ENCODE results near the gene TRAP1.

Gene TRAP1

DNA sequence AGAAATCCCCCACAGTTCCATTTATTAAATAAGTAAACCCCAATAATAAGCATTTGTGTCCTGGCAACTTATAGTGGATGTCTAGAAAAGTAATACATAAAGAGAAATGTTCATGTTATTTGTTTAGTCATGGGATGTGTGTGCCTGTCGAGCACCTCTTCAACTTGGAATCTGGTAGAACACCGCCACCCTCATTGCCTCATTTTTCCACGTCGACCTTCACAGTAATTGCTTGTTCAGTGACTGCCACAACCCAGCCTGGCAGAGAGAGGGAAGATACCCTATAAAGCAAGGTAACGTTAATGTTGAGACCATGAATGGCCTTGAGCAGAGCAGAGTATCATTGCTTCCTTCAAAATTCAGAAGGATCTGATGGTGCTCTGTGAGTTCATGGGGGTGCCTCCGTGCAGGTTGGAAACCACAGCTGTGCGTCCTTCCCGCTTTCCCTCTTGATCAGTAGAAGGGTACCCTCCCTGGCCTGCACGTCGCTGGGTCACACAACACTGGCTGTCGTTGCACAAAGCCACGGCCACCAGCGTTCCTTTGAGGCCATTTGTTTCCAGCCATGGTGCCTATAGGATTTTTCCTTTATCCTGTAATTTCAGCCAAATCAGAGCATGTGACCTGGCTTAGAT, 66.6 kb downstream of the TRAP1 start:
- TF ChIP-seq ZNF274 (IDR thresholded peaks at IDR 0.05; ENCODE audit: low read depth, low read length): no peak
- no peak overlapping the region for H3K4me3 ChIP-seq (ENCODE audit: low read length)

DNA sequence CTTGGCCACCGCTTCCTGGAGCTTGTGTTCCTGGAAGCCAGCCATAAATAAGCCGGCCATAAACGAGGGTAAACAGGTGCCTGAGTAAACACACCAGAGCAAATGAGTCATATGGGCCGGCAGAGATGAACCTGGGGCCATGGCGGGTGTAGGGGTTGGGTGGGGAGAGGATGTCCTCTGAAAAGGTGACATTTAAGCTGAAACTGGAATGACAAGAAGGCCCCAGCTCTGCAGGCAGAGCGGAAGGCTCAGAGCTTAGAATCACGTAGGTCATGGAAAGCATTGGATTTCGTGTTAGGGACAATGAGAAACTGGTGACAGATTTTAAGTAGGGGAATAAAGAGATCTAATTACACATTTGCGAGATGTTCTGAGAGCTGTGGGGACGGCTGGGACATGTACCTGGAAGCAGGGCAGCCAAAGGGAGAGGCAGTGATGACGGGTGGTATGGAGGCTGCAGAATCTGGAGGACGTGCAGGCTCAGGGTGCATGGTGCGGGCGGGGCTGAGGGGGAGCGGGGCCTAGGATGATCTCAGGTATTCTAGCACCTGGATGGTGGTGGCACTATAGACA, 70.9 kb downstream of the TRAP1 start:
- no peak for TF ChIP-seq ZNF274 (IDR thresholded peaks at IDR 0.05; ENCODE audit: low read depth, low read length)
- no peak overlapping the region for H3K4me3 ChIP-seq (ENCODE audit: low read length)

DNA sequence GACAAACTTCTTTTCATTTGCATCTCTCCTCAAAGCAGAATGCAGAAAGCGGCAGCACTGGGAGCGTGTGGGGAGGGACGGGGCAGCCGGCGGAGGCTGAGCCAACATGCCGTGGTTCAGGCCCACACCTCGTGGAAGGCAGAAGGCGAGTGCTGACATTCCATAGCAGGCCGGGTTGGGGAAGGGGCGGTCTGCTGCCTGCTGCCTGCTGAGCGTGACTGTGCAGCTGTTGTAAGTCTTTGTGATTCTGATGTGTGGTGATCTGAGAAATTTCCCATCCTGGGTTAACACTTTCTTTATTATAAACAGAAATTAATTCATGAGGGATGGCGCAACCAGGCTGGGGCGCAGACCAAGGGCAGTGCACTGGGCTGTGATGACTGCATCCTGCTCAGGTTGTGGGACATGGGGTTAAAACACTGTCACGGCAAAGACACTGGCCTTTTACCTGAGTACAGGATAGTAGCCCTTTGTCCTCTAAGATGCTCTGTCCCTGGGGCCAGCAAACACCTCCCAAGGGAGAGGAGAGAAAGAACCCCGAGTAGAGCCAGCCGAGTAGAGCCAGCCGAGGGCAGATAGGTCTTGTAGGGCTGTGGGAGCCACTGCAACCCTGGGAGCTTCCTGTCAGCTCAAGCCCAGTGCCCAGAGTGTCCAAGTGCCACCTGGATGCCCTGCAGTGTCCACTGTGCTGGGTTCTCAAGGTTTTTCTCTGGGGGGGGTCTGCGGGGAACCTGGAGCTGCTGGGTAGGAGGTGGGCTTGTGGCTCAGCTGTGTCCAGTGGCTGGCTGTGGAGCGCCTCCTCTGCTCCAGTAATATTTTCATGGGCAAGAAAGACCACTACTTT, 71.6 kb downstream of the TRAP1 start:
- no peak overlapping the region for H3K4me3 ChIP-seq (ENCODE audit: low read length)
- no peak for TF ChIP-seq ZNF274 (IDR thresholded peaks at IDR 0.05; ENCODE audit: low read depth, low read length)

DNA sequence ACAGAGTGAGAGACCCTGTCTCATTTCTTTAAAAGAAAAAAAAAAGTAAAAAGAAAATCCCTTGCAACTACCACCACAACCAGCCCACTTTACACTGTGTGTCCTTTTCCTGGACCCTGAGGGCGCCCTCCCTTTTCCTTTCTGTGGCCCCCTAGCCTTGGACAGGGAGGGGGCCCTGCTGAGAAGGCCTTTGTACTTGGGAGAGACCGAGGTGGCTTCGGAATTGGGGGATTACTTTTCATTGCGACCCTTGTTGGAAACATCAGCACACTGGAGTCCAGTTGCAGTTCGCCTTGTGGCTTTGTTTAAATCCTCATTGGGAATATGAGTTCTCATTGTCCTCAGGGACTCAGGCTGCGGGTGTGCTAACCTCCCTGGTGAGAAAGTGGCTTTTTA, 72.2 kb downstream of the TRAP1 start:
- no peak for TF ChIP-seq ZNF274 (IDR thresholded peaks at IDR 0.05; ENCODE audit: low read depth, low read length)
- no peak overlapping the region for H3K4me3 ChIP-seq (ENCODE audit: low read length)

DNA sequence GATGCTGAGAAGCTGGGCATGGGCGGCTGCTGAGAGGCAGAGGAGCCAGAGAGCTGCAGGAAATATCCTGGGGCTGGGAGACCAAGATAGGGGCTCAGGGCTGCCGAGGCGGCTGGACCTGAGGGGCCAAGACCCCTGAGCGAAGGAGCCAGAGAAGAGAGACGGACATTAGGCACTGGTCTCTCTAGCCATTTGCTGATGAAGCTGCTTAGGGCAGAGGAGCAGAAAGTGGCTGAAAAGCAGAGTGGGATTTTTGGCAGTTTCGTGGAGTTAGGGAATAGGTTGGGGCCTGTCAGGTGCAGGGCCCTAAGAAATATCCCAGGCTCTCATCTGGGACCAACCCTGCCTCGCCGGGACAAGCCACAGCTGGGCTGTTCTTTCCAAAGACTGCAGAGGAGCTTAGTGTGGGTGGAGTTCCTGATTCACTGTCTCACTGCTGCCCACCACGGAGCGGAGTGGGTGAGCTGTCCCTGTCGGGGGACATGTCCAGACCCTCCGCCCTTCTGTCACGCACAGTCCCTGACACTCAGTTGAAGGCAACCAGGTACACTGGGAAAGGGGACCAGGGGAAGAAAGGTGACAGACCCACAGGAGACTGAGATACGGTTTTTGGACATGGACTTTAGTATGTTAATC, 74.1 kb downstream of the TRAP1 start:
- no peak overlapping the region for H3K4me3 ChIP-seq (ENCODE audit: low read length)
- TF ChIP-seq ZNF274 (IDR thresholded peaks at IDR 0.05; ENCODE audit: low read depth, low read length): no peak

DNA sequence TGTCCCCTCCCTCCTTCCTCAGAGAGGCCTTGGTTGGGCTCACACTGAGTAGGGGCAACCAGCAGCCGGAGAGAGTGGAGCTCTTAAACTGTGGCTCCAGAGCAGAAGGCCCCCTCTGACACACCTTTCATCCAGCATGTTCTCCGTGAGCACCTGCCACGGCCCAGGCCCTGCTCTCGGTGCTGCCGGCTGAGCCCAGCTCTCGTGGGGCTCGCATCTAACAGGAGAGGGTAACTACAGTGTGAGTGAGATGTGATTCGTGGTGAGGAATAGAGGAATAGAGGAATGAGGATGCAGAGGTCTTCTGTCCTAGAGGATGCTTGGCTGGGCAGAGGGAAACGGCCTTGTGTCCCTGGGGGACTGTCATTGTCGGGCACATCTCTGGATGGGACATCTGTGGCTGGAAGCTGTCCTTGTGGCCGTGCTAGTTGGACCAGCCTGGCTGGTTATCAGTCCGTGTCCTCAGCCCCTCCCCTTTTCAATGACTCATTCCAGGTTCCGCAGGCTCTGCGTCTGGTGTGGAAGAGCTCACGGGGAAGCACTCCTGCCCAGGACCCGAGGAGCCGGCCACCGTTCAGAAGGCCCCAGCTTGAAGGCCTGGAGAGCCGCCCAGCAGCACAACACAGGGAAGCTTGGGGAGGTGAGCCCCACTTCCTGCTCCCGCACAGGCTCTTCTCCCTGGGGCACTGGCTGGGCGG, 74.8 kb downstream of the TRAP1 start:
- TF ChIP-seq ZNF274 (IDR thresholded peaks at IDR 0.05; ENCODE audit: low read depth, low read length): no peak
- no peak overlapping the region for H3K4me3 ChIP-seq (ENCODE audit: low read length)

DNA sequence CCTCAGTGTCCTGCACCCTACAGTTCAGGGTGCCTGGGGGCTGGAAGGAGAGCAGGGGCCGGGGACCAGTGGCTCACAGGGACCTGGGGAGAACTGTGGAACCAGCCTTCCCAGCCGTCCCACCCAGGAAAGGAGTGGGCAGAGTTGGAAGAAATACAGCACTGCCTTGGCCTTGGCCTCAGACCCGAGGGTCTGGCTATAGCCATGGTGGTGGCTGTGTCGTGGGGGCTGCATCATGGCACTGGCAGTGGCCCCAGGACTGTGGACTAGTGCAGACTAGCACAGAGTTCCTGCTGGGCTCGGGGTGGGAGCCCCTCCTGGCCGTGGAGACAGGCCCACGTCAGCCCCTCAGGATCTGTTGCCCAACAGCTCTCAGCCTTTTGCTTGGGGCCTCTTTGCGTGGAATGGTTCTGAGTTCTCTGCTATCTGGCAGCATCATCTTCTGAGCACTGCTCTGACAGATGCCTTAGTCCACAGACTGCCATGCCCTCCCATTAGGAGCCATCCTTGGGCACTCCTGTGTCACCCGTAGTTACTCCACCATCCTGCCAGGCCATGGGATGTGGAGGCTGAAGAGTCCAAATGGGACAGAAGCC, 75.4 kb downstream of the TRAP1 start:
- no peak for TF ChIP-seq ZNF274 (IDR thresholded peaks at IDR 0.05; ENCODE audit: low read depth, low read length)

DNA sequence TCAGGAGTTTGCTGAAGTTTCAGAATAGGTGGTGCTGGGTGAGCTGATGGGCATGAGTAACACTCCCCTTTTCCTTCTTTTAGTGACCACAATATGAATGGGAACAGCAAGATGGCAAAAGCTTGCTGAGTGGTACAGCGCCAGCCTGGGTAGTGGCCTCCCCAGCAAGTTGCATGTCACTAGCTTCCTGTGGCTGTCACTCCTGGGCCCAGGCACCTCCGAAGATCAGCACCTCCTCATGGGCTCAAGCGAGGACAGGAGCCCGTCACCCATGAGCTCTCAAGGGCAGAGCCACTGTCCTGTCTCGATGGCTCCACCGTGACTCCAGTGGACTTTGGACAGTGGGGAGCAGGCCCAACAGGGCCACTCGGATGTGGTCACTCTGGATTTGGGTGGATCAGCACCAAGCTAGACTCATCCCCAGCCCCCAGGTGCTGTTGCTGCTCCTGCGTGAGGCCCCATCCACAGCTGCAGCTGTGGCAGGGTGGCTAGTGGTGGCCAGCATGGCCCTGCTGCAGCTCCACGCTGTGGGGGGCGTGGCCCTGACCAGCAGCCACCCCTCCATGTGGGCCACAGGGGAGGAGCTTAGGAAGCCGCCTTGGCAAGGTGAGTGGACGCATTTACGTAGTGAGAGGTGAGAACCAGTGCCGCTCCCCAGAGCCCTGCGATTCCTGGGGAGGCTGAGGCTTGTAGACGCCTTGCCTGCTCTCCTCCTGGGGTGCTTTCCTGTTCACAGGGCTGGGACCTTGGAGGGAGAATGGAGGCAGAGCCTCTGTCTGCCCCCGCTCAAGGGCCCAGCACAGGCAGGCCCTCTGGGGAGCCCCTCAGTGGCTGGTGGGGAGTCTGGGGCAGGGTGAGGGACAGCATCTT, 76.5 kb downstream of the TRAP1 start:
- H3K4me3 ChIP-seq (ENCODE audit: low read length): no peak overlapping the region
- TF ChIP-seq ZNF274 (IDR thresholded peaks at IDR 0.05; ENCODE audit: low read depth, low read length): no peak

More for the DNA sequence above, 75.4 kb downstream of the TRAP1 start:
- no peak overlapping the region for H3K4me3 ChIP-seq (ENCODE audit: low read length)

DNA sequence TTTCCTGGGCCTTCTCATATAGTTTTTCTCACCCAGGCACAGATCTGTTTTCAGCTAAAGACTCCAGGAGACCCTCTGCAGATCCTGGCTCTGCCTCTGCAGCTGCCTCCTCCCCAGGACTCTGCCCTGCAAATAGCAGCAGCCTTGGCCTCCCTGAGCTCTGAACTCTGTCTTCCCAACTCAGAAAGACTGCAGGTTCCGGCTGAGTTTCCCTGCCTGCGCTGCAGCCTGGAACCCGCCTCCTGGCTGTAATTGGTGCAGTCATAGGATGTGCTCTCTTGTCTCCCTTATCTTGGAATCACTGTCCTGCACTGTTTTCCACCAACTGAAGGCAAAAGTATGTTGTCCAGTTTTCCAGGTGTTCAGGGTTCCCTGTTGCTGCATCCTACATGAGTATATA, 77.1 kb downstream of the TRAP1 start:
- TF ChIP-seq ZNF274 (IDR thresholded peaks at IDR 0.05; ENCODE audit: low read depth, low read length): no peak

DNA sequence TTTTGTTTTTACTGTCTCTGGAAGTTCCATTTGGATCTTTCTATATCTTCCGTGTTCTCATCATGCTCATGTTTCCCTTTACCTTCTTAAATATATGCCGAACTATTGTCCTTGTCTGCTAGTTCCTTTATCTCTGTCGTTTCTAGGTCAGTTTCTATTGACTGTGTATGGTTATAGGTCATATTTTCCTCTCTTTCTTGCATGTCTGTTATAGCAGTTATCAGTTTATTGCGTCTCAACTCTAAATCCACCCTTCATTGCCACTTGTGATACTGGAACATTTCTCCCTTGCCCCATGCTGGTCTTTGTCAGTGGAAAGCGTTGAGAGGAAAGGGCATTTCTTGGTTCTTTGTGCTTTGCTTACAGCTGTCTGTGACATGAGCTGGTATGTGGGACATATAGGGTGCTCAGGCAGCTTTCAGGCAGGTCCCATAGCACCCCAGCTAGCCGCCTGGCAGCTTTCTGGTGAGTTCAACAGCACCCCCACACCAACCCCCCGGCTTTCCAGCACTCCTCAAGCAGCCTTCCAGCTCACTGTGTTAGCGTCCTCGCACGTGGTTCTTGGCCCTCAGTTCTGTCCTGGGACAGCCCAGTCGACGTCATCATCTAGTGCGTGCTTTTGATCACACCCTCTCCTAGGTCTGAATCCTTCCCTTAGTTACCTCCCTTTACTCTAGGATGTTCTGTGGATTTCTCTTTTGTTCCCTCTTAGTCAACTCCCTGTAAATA, 78.2 kb downstream of the TRAP1 start:
- TF ChIP-seq ZNF274 (IDR thresholded peaks at IDR 0.05; ENCODE audit: low read depth, low read length): no peak
- H3K4me3 ChIP-seq (ENCODE audit: low read length): no peak overlapping the region

More for the DNA sequence above, 77.1 kb downstream of the TRAP1 start:
- no peak overlapping the region for H3K4me3 ChIP-seq (ENCODE audit: low read length)

DNA sequence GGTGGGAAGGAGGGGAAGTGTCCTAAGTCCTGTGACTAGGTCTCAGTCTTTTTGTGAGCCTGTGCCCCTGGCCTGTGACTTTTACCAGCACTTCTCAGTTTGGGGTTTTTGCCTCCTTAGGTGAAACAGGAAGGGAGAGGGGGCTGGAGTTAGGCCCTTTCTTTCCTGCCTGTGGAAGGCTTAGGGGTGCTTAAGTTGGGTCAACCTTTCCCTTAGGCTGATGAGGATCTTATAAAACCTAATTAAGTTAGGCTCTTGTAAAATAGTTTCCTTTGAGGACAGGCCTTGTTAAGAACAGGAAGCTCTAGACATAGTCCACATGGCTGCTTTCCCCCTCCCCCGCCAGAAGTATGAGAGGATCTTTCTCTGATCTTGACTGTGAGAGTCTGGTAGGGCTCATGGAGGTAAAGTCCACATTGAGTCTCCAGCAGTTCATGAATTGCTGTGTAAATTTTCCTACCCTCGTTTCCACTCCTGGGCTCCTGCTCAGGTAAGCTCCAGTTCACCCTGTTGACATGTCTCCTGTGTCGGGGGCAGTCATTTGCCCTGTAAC, 79.9 kb downstream of the TRAP1 start:
- TF ChIP-seq ZNF274 (IDR thresholded peaks at IDR 0.05; ENCODE audit: low read depth, low read length): no peak
- H3K4me3 ChIP-seq (ENCODE audit: low read length): no peak overlapping the region

All from GM08714 (cell line).